ENCODE results near the gene ERC2. TPM values are rescaled to one million over a fixed set of nuclear protein-coding genes. Genes with fewer than 3 reads are reported as not detected.

ERC2 gene
- total and polyA plus RNA-seq, 2 of the 8 experiments (the other 6 are each of a cell fraction or from before 2014, with no cell fraction given): 16.4 to 22.8 TPM

GRCh38 chr3:56467108-56467507 is 1.2 kb downstream of the ERC2 start (continued):
- TF ChIP-seq, protein P1, sequence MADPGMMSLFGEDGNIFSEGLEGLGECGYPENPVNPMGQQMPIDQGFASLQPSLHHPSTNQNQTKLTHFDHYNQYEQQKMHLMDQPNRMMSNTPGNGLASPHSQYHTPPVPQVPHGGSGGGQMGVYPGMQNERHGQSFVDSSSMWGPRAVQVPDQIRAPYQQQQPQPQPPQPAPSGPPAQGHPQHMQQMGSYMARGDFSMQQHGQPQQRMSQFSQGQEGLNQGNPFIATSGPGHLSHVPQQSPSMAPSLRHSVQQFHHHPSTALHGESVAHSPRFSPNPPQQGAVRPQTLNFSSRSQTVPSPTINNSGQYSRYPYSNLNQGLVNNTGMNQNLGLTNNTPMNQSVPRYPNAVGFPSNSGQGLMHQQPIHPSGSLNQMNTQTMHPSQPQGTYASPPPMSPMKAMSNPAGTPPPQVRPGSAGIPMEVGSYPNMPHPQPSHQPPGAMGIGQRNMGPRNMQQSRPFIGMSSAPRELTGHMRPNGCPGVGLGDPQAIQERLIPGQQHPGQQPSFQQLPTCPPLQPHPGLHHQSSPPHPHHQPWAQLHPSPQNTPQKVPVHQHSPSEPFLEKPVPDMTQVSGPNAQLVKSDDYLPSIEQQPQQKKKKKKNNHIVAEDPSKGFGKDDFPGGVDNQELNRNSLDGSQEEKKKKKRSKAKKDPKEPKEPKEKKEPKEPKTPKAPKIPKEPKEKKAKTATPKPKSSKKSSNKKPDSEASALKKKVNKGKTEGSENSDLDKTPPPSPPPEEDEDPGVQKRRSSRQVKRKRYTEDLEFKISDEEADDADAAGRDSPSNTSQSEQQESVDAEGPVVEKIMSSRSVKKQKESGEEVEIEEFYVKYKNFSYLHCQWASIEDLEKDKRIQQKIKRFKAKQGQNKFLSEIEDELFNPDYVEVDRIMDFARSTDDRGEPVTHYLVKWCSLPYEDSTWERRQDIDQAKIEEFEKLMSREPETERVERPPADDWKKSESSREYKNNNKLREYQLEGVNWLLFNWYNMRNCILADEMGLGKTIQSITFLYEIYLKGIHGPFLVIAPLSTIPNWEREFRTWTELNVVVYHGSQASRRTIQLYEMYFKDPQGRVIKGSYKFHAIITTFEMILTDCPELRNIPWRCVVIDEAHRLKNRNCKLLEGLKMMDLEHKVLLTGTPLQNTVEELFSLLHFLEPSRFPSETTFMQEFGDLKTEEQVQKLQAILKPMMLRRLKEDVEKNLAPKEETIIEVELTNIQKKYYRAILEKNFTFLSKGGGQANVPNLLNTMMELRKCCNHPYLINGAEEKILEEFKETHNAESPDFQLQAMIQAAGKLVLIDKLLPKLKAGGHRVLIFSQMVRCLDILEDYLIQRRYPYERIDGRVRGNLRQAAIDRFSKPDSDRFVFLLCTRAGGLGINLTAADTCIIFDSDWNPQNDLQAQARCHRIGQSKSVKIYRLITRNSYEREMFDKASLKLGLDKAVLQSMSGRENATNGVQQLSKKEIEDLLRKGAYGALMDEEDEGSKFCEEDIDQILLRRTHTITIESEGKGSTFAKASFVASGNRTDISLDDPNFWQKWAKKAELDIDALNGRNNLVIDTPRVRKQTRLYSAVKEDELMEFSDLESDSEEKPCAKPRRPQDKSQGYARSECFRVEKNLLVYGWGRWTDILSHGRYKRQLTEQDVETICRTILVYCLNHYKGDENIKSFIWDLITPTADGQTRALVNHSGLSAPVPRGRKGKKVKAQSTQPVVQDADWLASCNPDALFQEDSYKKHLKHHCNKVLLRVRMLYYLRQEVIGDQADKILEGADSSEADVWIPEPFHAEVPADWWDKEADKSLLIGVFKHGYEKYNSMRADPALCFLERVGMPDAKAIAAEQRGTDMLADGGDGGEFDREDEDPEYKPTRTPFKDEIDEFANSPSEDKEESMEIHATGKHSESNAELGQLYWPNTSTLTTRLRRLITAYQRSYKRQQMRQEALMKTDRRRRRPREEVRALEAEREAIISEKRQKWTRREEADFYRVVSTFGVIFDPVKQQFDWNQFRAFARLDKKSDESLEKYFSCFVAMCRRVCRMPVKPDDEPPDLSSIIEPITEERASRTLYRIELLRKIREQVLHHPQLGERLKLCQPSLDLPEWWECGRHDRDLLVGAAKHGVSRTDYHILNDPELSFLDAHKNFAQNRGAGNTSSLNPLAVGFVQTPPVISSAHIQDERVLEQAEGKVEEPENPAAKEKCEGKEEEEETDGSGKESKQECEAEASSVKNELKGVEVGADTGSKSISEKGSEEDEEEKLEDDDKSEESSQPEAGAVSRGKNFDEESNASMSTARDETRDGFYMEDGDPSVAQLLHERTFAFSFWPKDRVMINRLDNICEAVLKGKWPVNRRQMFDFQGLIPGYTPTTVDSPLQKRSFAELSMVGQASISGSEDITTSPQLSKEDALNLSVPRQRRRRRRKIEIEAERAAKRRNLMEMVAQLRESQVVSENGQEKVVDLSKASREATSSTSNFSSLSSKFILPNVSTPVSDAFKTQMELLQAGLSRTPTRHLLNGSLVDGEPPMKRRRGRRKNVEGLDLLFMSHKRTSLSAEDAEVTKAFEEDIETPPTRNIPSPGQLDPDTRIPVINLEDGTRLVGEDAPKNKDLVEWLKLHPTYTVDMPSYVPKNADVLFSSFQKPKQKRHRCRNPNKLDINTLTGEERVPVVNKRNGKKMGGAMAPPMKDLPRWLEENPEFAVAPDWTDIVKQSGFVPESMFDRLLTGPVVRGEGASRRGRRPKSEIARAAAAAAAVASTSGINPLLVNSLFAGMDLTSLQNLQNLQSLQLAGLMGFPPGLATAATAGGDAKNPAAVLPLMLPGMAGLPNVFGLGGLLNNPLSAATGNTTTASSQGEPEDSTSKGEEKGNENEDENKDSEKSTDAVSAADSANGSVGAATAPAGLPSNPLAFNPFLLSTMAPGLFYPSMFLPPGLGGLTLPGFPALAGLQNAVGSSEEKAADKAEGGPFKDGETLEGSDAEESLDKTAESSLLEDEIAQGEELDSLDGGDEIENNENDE (IDR thresholded peaks at IDR 0.05; ENCODE audit: insufficient replicate concordance, low read length): no peak
- peak; percentile 99 for TF ChIP-seq SP1 (IDR thresholded peaks at IDR 0.05; ENCODE audit: low read depth, low read length)
- TF ChIP-seq SP2 (IDR thresholded peaks at IDR 0.05; ENCODE audit: low read length): peak; percentile 89
- TF ChIP-seq CHD2 (IDR thresholded peaks at IDR 0.05; ENCODE audit: low read length): peak; percentile 93

Measured in H1 (cell line).